Psoas muscle (tissue), 8 donors: Measurements from ENCODE around the gene ZFYVE27. TPM values are rescaled to one million over a fixed set of nuclear protein-coding genes. Genes with fewer than 3 reads are reported as not detected.
A peak's percentile ranks its signal among the peaks of the same experiment; 100 is the strongest.

Experiments used
- ATAC-seq, 4 donors: fragments of 200-7000 bp; cut with Tn5 transposase; one replicate each; pipeline ENCODE4 v1.9.1; 2020; ENCODE audit warnings: moderate library complexity in 3 of 4, mild to moderate bottlenecking in 2 of 4
- DNase-seq, 2 donors: peaks; one replicate each; pipeline ENCODE4 v3.0.0-alpha.2; 2020
- H3K27ac ChIP-seq: fragments of 200-600 bp; one replicate; pipeline ENCODE4 v1.8.0; 2022
- H3K27me3 ChIP-seq, 3 donors: fragments of 200-600 bp in 1 of 3; one replicate each; pipeline versions ENCODE4 v1.6.1 to v1.8.0; 2013 to 2022; ENCODE audit warnings: low read length in 2 of 3, mild to moderate bottlenecking in 2 of 3, moderate library complexity in 1 of 3; ENCODE audit not compliant: insufficient read depth in 3 of 3
- H3K36me3 ChIP-seq, 2 donors: fragments of 200-600 bp in 1 of 2; one replicate each; pipeline versions ENCODE4 v1.6.1 to v1.8.0; 2013 to 2022; ENCODE audit warnings: low read depth in 1 of 2, mild to moderate bottlenecking in 1 of 2, moderate library complexity in 1 of 2; ENCODE audit not compliant: insufficient read depth in 1 of 2
- H3K4me1 ChIP-seq: fragments of 200-600 bp; one replicate; pipeline ENCODE4 v1.8.0; 2022
- H3K4me3 ChIP-seq: fragments of 200-600 bp; one replicate; pipeline ENCODE4 v1.8.0; 2022; ENCODE audit warnings: mild to moderate bottlenecking
- H3K9me3 ChIP-seq: fragments of 200-600 bp; one replicate; pipeline ENCODE4 v1.8.0; 2022
- WGBS, 3 donors: extraction: QIAGEN DNeasy Blood & Tissue Kit; methylation state at CpG; one replicate each; pipeline versions ENCODE4 v1.1.6 to v1.1.7; 2013; 5-methylcytosine and 5-hydroxymethylcytosine counted together
- intact Hi-C, 2 donors: fragments of 100-400 bp; cut with DNase I; formaldehyde crosslinking; loops; one replicate each; pipeline versions ENCODE4 v1.11.0 to v1.14.2; 2022
- polyA plus RNA-seq, 3 donors: library from polyadenylated mRNA; stranded (reverse); fragments of 200-250 nt; gene quantifications; one replicate each; pipeline ENCODE4 v1.2.3, GENCODE V29; 2013
- total RNA-seq, 4 donors: library from RNA; stranded (reverse); fragmentation: NEBNext Ultra II Directional in 2 of 4; extraction: Animal tissue kit (Norgen Biotek cat#: 25700) in 2 of 4; gene quantifications; one replicate each; pipeline versions ENCODE4 v1.2.1 to v1.2.4, GENCODE V29; 2021 to 2023
- TF ChIP-seq, protein P1 (sequence below): fragments of 200-600 bp; IDR thresholded peaks from one replicate; pipeline ENCODE4 v1.8.0; 2022; ENCODE audit warnings: antibody characterized with exemption
- donor health status: healthy with polysubstance abuse.
- donor health status: DM: no; HTN: no; CAD: no; lungs with moderate emphysema.
- donor health status: Bipolar disorder and iron deficiency.
- donor health status: healthy.
- donor health status: DM: yes; HTN: yes; CAD: no.
- donor health status: DM: no; HTN: no; CAD: no.
- donor health status: DM: no; HTN: no; CAD: no.
- donor health status: DM: yes; HTN: yes; CAD: no.

Gene ZFYVE27
- total and polyA plus RNA-seq, 7 donors: 8.3 to 20.1 (median 12.5) TPM

DNA sequence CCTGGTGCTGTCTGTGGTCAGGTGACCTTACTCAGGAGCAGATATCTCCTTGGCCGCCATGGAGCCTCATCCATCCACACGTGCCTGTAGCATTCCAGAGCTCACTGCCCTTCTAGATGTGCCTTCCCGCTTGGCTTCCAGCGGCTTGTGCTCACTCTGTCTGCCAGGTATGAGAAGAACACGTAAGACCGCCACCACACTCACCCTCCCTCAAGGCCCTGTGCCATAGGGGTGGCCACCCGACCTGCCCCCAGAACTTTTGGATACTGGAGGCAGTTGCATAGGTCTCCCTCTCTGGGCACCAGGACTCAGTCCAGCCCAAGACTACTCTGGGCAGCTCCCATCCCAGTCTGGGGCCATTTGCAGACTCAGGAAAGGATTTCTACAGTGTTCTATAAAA lies 19.3 kb upstream of the ZFYVE27 start:
- TF ChIP-seq, protein P1, sequence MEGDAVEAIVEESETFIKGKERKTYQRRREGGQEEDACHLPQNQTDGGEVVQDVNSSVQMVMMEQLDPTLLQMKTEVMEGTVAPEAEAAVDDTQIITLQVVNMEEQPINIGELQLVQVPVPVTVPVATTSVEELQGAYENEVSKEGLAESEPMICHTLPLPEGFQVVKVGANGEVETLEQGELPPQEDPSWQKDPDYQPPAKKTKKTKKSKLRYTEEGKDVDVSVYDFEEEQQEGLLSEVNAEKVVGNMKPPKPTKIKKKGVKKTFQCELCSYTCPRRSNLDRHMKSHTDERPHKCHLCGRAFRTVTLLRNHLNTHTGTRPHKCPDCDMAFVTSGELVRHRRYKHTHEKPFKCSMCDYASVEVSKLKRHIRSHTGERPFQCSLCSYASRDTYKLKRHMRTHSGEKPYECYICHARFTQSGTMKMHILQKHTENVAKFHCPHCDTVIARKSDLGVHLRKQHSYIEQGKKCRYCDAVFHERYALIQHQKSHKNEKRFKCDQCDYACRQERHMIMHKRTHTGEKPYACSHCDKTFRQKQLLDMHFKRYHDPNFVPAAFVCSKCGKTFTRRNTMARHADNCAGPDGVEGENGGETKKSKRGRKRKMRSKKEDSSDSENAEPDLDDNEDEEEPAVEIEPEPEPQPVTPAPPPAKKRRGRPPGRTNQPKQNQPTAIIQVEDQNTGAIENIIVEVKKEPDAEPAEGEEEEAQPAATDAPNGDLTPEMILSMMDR: no peak
- WGBS, 3 donors: 90 to 96% (median 95%) methylated on average over 7 of the region's 7 CpGs
- H3K4me3 ChIP-seq: no peak overlapping the region
- peaks cover 8% of the 10 kb centered on the region for H3K4me1 ChIP-seq
- no peaks in the 10 kb centered on the region for H3K36me3 ChIP-seq
- no peak overlapping the region for H3K27ac ChIP-seq
- peaks cover 0 to 18% (median 0%) of the 10 kb centered on the region in 3 donors for H3K27me3 ChIP-seq
- H3K9me3 ChIP-seq: no peaks in the 10 kb centered on the region
- intact Hi-C loops: no loop called here
- DNase-seq (no peak), ATAC-seq (no peak)

DNA sequence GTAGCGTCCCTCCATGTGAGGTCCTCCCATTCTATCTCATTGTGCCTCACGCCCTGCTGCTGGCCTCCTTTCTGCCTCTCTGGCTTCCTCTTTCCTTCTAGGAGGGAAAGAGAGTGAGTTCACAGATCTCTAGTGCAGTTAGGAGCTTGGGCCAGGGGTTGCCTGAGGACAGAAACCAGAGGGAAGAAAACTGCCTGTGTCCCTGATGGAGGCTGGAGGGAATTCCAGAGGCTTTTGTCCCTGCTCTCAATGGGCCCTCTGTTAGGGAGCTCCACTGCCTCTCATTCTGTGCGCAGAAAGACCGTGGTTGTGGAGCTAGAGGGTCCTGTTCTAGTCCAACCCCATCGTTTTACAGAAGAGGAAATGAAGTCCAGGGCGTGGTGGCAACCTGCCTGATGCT lies 18.8 kb upstream of the ZFYVE27 start:
- DNase-seq: no peak
- intact Hi-C loops: no loop called here
- Histone ChIP-seq H3K27me3 (peaks cover 0 to 18% (median 0%) of the 10 kb centered on the region in 3 donors), H3K4me3 (no peak overlapping the region), H3K27ac (no peak overlapping the region), H3K36me3 (no peaks in the 10 kb centered on the region), H3K9me3 (no peaks in the 10 kb centered on the region), H3K4me1 (peaks cover 8% of the 10 kb centered on the region)
- WGBS, 3 donors: 43 to 60% (median 49%) methylated on average over 6 of the region's 6 CpGs
- TF ChIP-seq, protein P1: no peak
- ATAC-seq: no peak

DNA sequence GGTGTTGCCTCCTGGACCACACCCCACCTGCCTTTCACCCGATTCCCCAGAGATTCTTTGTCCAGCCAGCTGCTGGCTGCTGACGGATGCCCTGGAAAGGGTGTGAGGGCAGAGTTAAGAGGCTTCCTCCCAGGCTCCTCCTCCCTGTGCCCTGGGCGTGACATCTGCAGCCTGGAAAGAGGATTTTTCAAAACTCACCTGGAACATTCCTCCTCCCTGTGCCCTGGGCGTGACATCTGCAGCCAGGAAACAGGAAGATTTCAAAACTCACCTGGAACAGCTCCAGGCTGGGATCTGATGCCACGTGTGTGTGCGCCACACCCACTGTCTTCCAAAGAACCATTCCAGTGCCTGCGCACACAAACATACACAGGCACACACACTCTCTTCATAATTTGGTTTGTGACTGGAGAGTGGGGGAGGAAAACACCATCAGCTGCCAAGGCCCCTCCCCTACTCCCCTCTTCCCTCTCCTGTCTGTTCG lies 18.2 kb upstream of the ZFYVE27 start:
- peaks cover 0 to 18% (median 0%) of the 10 kb centered on the region in 3 donors for H3K27me3 ChIP-seq
- peaks cover 8% of the 10 kb centered on the region for H3K4me1 ChIP-seq
- H3K9me3 ChIP-seq: no peaks in the 10 kb centered on the region
- no peak overlapping the region for H3K4me3 ChIP-seq
- H3K27ac ChIP-seq: no peak overlapping the region
- WGBS, 3 donors: 31 to 44% (median 33%) methylated on average over 8 of the region's 8 CpGs
- TF ChIP-seq, protein P1: no peak
- DNase-seq (peak in 1 of 2 donors; percentile 49), ATAC-seq (peak in 3 of 4 donors; percentile 9 to 60 (median 18))
- intact Hi-C loops: no loop called here
- H3K36me3 ChIP-seq: no peaks in the 10 kb centered on the region

DNA sequence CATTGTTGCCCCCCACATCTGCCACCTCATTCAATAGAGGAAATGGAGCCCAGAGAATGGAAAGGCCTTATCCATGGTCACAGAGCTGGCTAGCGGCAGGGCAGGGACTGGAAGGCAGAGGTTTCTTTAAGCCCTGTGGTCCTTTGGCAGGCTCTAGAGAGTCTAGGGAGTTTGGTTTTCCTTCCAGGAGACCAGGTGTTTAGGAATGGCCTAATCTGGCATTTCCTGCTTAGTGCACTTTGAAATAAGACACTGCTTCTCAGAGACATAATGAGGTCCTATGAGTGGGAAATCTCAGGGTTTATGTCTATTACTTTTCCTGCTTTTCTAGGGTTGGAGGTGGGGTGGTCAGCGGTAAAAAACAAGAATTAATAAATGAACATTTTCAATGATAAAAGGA lies 17.3 kb upstream of the ZFYVE27 start:
- intact Hi-C loops: no loop called here
- no peak for DNase-seq
- Histone ChIP-seq H3K4me1 (peaks cover 4% of the 10 kb centered on the region), H3K9me3 (no peaks in the 10 kb centered on the region), H3K36me3 (no peaks in the 10 kb centered on the region), H3K27me3 (peaks cover 0 to 16% (median 0%) of the 10 kb centered on the region in 3 donors), H3K4me3 (no peak overlapping the region), H3K27ac (no peak overlapping the region)
- TF ChIP-seq, protein P1: no peak
- 81 to 85% (median 82%) methylated on average over 2 of the region's 2 CpGs for WGBS, 3 donors
- ATAC-seq: no peak
